Activated CD8-positive, alpha-beta memory T cell treated with anti-CD3 and anti-CD28 coated beads, Interleukin-2, amount 10 ng/mL, durations not matched to agents 7 days and 5 days (primary cell): Measurements from ENCODE around the gene OPRD1. TPM values are rescaled to one million over a fixed set of nuclear protein-coding genes. Genes with fewer than 3 reads are reported as not detected.
A peak's percentile ranks its signal among the peaks of the same experiment; 100 is the strongest.
"Not testable (repeated sequence)": the region's sequence is repeated elsewhere in the genome, so short reads cannot be mapped to it uniquely, and the experiment has no call there.

Experiments used
- ATAC-seq: fragments of 150-1000 bp; cut with Tn5 transposase; one replicate; pipeline ENCODE4 v1.10.0; 2021; ENCODE audit warnings: moderate library complexity
- CTCF ChIA-PET: fragments of 350-600 bp; sonication (Branson Sonifier 250); formaldehyde crosslinking; loops from one replicate; lab custom pipeline; 2021; ENCODE audit warnings: antibody characterized with exemption; lab: Charles Lee
- DNase-seq: peaks from one replicate; pipeline ENCODE4 v3.0.0-alpha.2; 2020
- H3K27ac Mint-ChIP-seq: one replicate; pipeline ENCODE4 v1.8.0; 2021; ENCODE audit warnings: mild to moderate bottlenecking, mixed read lengths
- H3K27me3 Mint-ChIP-seq: one replicate; pipeline ENCODE4 v1.8.0; 2021; ENCODE audit warnings: mixed read lengths
- H3K36me3 Mint-ChIP-seq: one replicate; pipeline ENCODE4 v1.8.0; 2021; ENCODE audit warnings: mild to moderate bottlenecking, mixed read lengths
- H3K4me1 Mint-ChIP-seq: one replicate; pipeline ENCODE4 v1.8.0; 2021; ENCODE audit warnings: mixed read lengths
- H3K4me3 Mint-ChIP-seq: one replicate; pipeline ENCODE4 v1.8.0; 2021; ENCODE audit warnings: mild to moderate bottlenecking, moderate library complexity, mixed read lengths
- H3K9me3 Mint-ChIP-seq: one replicate; pipeline ENCODE4 v1.8.0; 2022; ENCODE audit warnings: low read depth, mixed read lengths
- total RNA-seq, 2 experiments: library from RNA; stranded (reverse); gene quantifications; one replicate each; pipeline ENCODE4 v1.2.3, GENCODE V29; 2021

The OPRD1 gene
- total RNA-seq, 2 experiments from 2014 or later: not detected

DNA sequence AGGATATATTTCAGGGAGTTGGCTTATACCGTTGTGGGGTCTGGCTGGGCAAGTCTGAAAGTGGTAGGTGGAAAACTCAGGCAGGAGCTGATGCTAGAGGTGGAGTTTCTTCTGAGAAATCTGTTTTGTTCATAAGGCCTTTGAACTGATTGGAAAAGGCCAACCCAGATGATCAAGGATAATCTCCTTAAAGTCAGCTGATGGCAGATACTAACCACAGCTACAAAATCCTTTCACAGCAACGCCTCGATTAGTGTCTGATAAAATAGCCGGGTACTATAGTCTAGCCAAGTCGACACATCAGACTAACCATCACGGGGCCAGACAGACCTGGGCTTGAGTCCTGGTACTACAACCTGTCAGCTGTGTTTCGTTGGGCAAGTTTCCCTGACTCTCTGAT is 21.4 kb downstream of the OPRD1 start:
- Mint-ChIP-seq H3K27me3 (peaks cover 9% of the 10 kb centered on the region), H3K27ac (no peak overlapping the region), H3K4me1 (no peaks in the 10 kb centered on the region), H3K4me3 (no peak overlapping the region), H3K36me3 (no peaks in the 10 kb centered on the region), H3K9me3 (no peaks in the 10 kb centered on the region)
- no peak for ATAC-seq
- DNase-seq: no peak
- CTCF ChIA-PET: interaction anchor here (1.2 kb wide), 1 partner anchor 44 kb away, joined by 3 read pairs; no protein-coding TSS in a partner anchor

DNA sequence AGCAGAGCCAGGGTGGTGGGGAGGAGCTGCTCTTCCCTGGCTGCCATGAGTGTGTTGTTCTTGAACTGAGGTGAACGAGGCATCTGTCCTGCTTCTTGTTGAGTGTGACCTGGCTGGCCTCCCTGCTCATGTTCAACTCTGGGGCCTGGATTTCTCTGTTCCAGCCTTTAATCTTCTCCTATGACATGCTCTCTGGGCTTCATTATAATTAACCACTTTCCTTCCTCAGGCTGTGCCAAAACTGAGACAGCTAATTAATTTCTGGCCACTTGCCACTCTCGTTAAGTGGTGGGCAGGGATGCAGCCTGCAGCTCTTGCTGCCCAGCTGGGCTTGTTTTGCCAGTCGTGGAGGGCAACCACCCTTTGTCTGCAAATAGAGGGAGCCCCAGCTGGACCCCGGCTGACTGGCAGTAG is 23.3 kb downstream of the OPRD1 start:
- ATAC-seq (no peak), DNase-seq (no peak)
- no peak overlapping the region for H3K27ac Mint-ChIP-seq
- H3K36me3 Mint-ChIP-seq: no peaks in the 10 kb centered on the region
- no peaks in the 10 kb centered on the region for H3K9me3 Mint-ChIP-seq
- no peak overlapping the region for H3K4me3 Mint-ChIP-seq
- H3K27me3 Mint-ChIP-seq: peaks cover 13% of the 10 kb centered on the region
- H3K4me1 Mint-ChIP-seq: no peaks in the 10 kb centered on the region
- CTCF ChIA-PET: no interaction called here

DNA sequence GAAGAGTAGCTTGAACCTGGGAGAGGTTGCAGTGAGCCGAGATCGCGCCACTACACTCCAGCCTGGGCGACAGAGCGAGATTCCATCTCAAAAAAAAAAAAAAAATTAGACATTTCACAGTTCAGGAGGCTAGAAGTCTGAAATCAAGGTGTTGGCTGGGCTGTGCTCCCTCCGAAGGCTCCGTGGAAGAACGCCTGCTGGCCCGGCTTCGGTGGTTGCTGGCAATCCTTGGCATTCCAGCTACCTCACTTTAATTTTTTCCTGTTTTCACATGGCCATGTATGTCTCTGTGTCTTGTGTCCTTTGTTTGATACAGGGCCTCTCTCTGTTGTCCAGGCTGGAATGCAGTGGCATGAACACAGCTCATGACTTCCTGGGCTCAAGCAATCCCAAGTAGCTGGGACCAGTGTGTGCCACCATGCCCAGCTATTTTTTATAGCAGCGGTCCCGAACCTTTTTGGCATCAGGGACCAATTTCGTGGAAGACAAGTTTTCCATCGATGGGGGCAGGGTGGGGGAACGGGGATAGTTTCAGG is 24.5 kb downstream of the OPRD1 start:
- no peak overlapping the region for H3K27ac Mint-ChIP-seq
- H3K27me3 Mint-ChIP-seq: peaks cover 13% of the 10 kb centered on the region
- no peaks in the 10 kb centered on the region for H3K4me1 Mint-ChIP-seq
- DNase-seq (no peak), ATAC-seq (no peak)
- H3K4me3 Mint-ChIP-seq: no peak overlapping the region
- no peaks in the 10 kb centered on the region for H3K9me3 Mint-ChIP-seq
- no peaks in the 10 kb centered on the region for H3K36me3 Mint-ChIP-seq
- CTCF ChIA-PET: interaction anchor here (1.0 to 1.6 kb wide), 2 partner anchors 11 to 41 kb away, joined by 3 read pairs; no protein-coding TSS in a partner anchor

DNA sequence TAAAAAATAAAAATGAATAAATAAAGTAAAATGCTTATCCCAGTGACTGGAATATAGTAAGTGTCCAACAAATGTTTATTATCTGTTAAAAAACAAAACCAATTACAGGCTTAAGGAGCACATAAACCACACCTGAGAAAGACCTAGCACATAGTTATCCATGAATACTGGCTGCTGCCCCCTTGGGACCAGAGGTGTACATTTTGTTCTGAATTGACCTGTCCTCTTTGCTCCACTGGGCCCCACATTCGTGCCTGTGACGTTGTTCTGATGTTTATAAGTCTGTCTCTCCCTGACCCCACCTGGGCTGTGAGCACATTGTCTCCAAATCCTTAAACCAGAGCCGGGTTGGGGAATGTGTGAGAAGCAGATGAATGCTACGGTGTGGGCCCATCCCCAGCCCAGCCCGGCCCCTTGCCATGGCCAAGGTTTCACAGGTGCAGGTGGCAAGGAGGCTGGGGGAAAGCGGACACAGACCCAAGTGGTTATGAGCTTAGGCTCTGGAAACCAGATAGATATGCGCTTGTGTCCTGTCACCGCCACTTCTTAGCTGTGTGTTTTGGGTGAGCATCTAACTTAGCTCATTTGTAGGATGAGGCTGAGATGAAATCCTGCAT is 29.1 kb downstream of the OPRD1 start:
- DNase-seq (no peak), ATAC-seq (no peak)
- no peak overlapping the region for H3K27ac Mint-ChIP-seq
- no peak overlapping the region for H3K4me3 Mint-ChIP-seq
- no peaks in the 10 kb centered on the region for H3K9me3 Mint-ChIP-seq
- CTCF ChIA-PET: interaction anchor here (1.2 kb wide), 1 partner anchor 10 kb away, joined by 4 read pairs; no protein-coding TSS in a partner anchor
- H3K36me3 Mint-ChIP-seq: no peaks in the 10 kb centered on the region
- peaks cover 4% of the 10 kb centered on the region for H3K4me1 Mint-ChIP-seq
- peaks cover 12% of the 10 kb centered on the region for H3K27me3 Mint-ChIP-seq

DNA sequence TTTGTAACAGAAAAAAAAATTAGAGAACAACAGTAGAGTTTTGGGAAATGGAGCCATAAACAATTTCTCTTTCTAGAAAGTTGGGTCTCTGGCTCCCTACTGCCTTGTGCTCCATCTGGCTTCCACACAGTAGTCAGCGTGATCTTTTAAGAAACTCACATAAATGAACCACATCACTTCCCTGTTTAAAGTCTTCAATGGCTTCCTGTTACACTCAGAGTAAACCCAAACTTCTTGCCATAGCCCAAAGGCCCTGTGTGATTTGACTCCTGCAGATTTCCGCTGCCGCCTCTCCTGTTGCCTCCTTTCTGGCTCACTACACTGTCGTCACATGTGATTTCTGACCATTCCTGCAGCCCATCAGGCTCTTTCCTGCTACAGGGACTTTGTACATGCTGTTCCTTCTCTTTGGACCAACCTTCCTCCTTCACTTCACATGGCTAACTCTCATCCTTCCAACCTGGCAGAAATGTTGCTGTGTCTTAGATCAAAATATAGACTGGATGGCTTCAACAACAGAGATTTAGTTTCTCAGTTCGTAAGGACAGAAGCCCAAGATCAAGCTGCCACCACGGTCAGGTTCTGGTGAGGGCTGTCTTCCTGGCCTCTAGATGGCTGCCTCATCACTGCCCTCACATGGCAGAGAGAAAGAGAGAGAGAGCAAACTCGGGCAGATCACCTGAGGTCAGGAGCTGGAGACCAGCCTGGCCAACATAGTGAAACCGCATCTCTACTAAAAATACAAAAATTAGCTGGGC is 34.0 kb downstream of the OPRD1 start:
- Mint-ChIP-seq H3K27ac (peak overlapping the region; percentile 29), H3K4me3 (no peak overlapping the region), H3K27me3 (no peaks in the 10 kb centered on the region), H3K4me1 (peaks cover 6% of the 10 kb centered on the region), H3K36me3 (no peaks in the 10 kb centered on the region), H3K9me3 (no peaks in the 10 kb centered on the region)
- CTCF ChIA-PET: interaction anchor here (1.7 kb wide), 1 partner anchor 60 kb away, joined by 7 read pairs; no protein-coding TSS in a partner anchor
- DNase-seq (peak; percentile 44), ATAC-seq (peak; percentile 36)

DNA sequence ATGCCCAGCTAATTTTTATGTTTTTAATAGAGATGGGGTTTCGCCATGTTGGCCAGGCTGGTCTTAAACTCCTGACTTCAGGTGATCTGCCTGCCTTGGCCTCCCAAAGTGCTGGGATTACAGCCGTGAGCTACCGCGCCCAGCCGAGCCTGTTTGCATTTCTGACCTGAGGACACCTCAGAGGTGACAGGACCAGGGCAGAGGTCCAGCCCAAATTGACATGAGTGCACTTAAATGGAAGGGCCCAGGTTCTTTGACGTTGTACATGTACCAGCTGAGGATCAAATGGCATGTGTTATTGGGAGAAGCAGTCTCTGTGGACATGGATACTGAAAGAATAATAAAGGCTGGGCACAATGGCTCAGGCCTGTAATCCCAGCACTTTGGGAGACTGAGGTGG is 35.2 kb downstream of the OPRD1 start:
- not testable (repeated sequence) for H3K36me3 Mint-ChIP-seq, H3K4me1 Mint-ChIP-seq, DNase-seq, H3K9me3 Mint-ChIP-seq, H3K4me3 Mint-ChIP-seq, H3K27me3 Mint-ChIP-seq, ATAC-seq, H3K27ac Mint-ChIP-seq
- CTCF ChIA-PET: interaction anchor here (0.7 to 1.7 kb wide), 2 partner anchors 30 to 62 kb away, joined by 3 to 7 read pairs; no protein-coding TSS in a partner anchor

DNA sequence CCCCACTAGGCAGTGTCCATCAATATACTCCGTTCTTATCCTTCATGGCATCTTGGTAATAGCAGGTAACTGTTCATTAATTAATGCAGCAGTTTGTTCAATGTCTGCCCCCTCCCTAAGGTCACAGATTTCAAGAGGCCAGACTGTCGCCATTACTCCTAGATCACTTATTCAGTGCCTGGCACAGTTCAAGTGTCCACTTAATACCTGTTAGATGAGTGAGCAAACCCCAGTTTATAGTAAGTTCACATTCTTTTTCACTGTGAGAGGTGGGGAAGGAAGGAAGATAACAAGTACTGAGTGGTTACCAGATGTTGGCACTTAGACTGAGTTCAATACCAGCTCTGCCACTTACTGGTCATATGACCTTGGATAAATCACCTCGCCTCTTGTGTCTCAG is 36.4 kb downstream of the OPRD1 start:
- H3K4me3 Mint-ChIP-seq: no peak overlapping the region
- no peak for ATAC-seq

DNA sequence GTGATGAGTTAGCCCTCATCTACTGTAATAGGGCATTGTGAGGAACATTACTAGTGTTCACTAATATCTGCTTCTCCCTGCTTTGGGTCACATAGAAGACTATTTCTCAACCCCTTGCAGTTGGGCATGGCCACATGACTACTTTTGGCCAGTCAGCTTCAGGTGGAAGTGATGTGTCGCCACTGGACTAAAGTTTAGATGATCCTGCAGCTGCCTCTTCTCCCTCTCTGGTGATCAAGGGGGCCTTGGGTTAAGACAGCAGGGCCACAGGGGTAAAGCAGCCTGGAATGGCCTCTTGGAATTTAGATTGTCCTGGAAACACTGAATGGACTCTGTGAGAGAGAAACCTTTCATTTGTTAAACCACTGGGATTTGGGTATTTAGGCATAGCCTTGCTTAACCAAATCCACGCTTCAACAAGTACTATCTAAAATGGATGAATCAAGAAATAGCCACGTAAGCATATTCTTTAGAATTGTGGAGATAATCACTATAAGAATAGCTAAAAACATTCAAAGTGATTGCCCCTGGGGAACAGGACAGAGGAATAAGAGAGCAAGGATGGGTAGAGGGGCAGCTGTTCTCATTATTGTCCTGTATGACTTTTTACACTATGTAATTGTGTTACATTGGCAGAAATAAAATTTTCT is 41.2 kb downstream of the OPRD1 start:
- DNase-seq (no peak), ATAC-seq (no peak)
- H3K27me3 Mint-ChIP-seq: peaks cover 21% of the 10 kb centered on the region
- CTCF ChIA-PET: interaction anchor here (1.1 kb wide), 1 partner anchor 24 kb away, joined by 4 read pairs; no protein-coding TSS in a partner anchor
- H3K9me3 Mint-ChIP-seq: no peaks in the 10 kb centered on the region
- H3K27ac Mint-ChIP-seq: no peak overlapping the region
- no peak overlapping the region for H3K4me3 Mint-ChIP-seq
- H3K36me3 Mint-ChIP-seq: no peaks in the 10 kb centered on the region
- H3K4me1 Mint-ChIP-seq: peaks cover 3% of the 10 kb centered on the region

More for the DNA sequence above, 36.4 kb downstream of the OPRD1 start:
- Mint-ChIP-seq H3K27ac (no peak overlapping the region), H3K36me3 (no peaks in the 10 kb centered on the region), H3K27me3 (peaks cover 10% of the 10 kb centered on the region), H3K9me3 (no peaks in the 10 kb centered on the region), H3K4me1 (peaks cover 6% of the 10 kb centered on the region)
- CTCF ChIA-PET: no interaction called here
- DNase-seq: no peak

DNA sequence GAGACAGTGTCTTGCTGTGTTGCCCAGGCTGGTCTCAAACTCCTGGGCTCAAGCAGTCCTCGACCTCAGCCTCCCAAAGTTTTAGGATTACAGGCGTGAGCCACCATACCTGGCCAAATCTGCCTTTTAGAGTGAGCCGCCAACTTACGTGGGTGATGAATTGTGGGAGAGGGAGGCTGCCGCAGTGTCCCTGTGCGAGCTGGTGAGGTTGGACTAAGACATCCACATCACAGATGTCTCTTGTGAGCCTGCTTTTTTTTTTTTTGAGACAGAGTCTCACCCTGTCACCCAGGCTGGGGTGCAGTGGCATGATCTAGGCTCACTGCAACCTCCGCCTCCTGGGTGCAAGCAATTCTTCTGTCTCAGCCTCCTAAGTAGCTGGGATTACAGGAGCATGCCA is 42.4 kb downstream of the OPRD1 start:
- H3K4me3 Mint-ChIP-seq, H3K27ac Mint-ChIP-seq, DNase-seq, H3K4me1 Mint-ChIP-seq, H3K36me3 Mint-ChIP-seq, ATAC-seq, H3K9me3 Mint-ChIP-seq: not testable (repeated sequence)
- H3K27me3 Mint-ChIP-seq: peaks cover 21% of the 10 kb centered on the region
- CTCF ChIA-PET: interaction anchor here (1.1 to 1.4 kb wide), 2 partner anchors 23 to 69 kb away, joined by 3 to 4 read pairs; no protein-coding TSS in a partner anchor

DNA sequence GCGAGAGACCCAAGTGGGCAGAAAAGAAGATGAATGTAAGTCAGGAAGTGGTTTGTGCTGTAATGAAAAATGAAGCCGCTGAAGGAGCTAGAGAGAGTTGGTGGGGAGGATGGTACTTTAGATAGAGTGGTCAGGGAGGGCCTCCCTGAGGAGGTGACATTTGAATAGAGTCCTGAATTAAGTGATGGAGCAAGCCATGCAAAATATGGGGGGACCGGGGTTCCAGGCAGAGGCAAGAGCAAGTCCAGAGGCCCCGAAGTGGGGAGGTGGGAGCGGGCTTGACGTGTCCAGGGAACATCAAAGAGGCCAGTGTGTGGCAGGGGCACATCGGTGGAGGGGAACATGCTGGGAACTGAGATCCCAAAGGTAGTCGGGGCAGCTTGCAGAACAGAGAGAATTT is 43.1 kb downstream of the OPRD1 start:
- no peaks in the 10 kb centered on the region for H3K36me3 Mint-ChIP-seq
- peaks cover 21% of the 10 kb centered on the region for H3K27me3 Mint-ChIP-seq
- DNase-seq: no peak
- no peak overlapping the region for H3K27ac Mint-ChIP-seq
- peaks cover 3% of the 10 kb centered on the region for H3K4me1 Mint-ChIP-seq
- CTCF ChIA-PET: interaction anchor here (1.4 kb wide), 1 partner anchor 70 kb away, joined by 3 read pairs; no protein-coding TSS in a partner anchor
- no peaks in the 10 kb centered on the region for H3K9me3 Mint-ChIP-seq
- ATAC-seq: no peak
- H3K4me3 Mint-ChIP-seq: no peak overlapping the region

DNA sequence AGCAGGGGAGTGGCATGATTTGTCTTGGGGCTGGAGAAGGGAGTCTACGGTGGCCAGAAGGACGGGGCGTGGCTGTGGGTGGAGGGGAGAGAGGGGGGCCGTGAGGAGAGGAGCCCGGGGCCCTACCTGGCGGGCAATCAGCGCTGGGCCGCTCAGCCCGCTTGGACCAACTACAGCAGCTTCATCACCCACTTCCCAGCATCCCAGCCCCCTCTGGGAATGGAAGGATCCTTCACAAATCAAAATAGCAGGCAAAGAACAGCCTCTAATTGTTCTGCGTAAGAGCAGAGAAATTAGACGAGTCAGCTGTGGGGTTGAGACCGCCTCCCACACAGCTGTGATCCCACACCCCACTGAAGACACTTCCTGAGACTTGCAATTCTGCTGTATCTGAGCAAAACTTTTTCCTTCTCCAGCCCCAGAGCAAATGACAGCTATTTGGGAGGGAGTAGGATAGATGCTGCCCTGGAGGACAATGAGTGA is 43.5 kb downstream of the OPRD1 start:
- CTCF ChIA-PET: interaction anchor here (1.4 kb wide), 1 partner anchor 70 kb away, joined by 3 read pairs; no protein-coding TSS in a partner anchor

DNA sequence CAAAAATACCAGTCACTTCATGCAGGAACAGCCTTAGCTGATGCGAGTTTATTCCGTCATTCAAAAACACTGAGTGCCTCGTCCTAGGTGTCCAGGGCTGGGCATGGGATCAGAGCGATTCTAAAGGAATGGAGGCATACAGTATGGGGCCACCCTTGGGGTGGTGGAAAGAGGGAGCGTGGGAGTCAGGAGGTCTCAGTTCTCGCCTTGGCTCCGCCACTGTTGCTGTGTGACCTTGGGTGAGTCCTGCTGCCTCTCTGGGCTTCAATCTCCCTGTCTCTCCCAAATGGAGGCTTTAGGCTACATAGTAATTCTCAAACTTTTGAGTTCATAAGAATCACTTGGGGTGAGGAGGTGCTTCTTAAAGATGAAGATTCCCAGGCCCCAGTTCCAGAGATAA is 44.0 kb downstream of the OPRD1 start:
- H3K27ac Mint-ChIP-seq: no peak overlapping the region
- CTCF ChIA-PET: interaction anchor here (1.4 kb wide), 1 partner anchor 71 kb away, joined by 3 read pairs; no protein-coding TSS in a partner anchor
- H3K36me3 Mint-ChIP-seq: no peaks in the 10 kb centered on the region
- no peak for ATAC-seq
- no peaks in the 10 kb centered on the region for H3K9me3 Mint-ChIP-seq
- no peak overlapping the region for H3K4me3 Mint-ChIP-seq
- DNase-seq: no peak
- H3K27me3 Mint-ChIP-seq: peaks cover 21% of the 10 kb centered on the region
- peaks cover 3% of the 10 kb centered on the region for H3K4me1 Mint-ChIP-seq

More for the DNA sequence above, 43.5 kb downstream of the OPRD1 start:
- H3K4me1 Mint-ChIP-seq: peaks cover 3% of the 10 kb centered on the region
- peaks cover 21% of the 10 kb centered on the region for H3K27me3 Mint-ChIP-seq
- H3K27ac Mint-ChIP-seq: no peak overlapping the region
- ATAC-seq: no peak
- H3K4me3 Mint-ChIP-seq: no peak overlapping the region
- no peaks in the 10 kb centered on the region for H3K9me3 Mint-ChIP-seq
- DNase-seq: no peak
- no peaks in the 10 kb centered on the region for H3K36me3 Mint-ChIP-seq
